HG03025 (cell line): Measurements from ENCODE around the gene AKAP10.
"Not testable (repeated sequence)": the region's sequence is repeated elsewhere in the genome, so short reads cannot be mapped to it uniquely, and the experiment has no call there.

ENCODE experiments used
- ATAC-seq: cut with Tn5 transposase; IDR thresholded peaks from one replicate; pipeline ENCODE4 v1.9.1; 2021; ENCODE audit warnings: mild to moderate bottlenecking, moderate library complexity; ENCODE audit not compliant: unreplicated experiment, low FRiP score

The AKAP10 gene

GRCh38 chr17:19874256-19874655 is 103.4 kb downstream of the AKAP10 start:
- no peak for ATAC-seq

- no peak for ATAC-seq
Observed at GRCh38 chr17:19873346-19873745, 104.3 kb downstream of the AKAP10 start.

- ATAC-seq: no peak
Observed at GRCh38 chr17:19868079-19868395, 109.6 kb downstream of the AKAP10 start.

- no peak for ATAC-seq
Observed at GRCh38 chr17:19867329-19868078, 110.1 kb downstream of the AKAP10 start, which contains the start of gene ULK2. ULK2 (minus strand) TSS chr17:19867936; CDS start chr17:19867417, 519 bp downstream.

GRCh38 chr17:19867079-19867328 is 110.6 kb downstream of the AKAP10 start:
- ATAC-seq: no peak

- no peak for ATAC-seq
Observed at GRCh38 chr17:19865021-19865420, 112.6 kb downstream of the AKAP10 start.

GRCh38 chr17:19860647-19861177 is 116.9 kb downstream of the AKAP10 start:
- not testable (repeated sequence) for ATAC-seq

GRCh38 chr17:19857640-19858039 is 120.0 kb downstream of the AKAP10 start:
- no peak for ATAC-seq
